K562 (cell line): ENCODE results near the gene RABGAP1L. TPM values are rescaled to one million over a fixed set of nuclear protein-coding genes. Genes with fewer than 3 reads are reported as not detected.

Experiments
- ATAC-seq: fragments of 200-7000 bp; cut with Tn5 transposase; 3 replicates; pipeline ENCODE4 v1.9.1; 2020; ENCODE audit warnings: moderate library complexity
- BruUV-seq: library from RNA; stranded (reverse); fragments of 400-500 nt; replicated peaks from 2 replicates; lab custom pipeline; 2021; lab: Mats Ljungman, UMichigan
- CTCF ChIA-PET: fragments of 300-600 bp; formaldehyde crosslinking; extraction: SDS; loops from one replicate; lab custom pipeline; 2021; ENCODE audit warnings: low intra/inter-chr PET ratio; lab: Yijun Ruan, JAX
- POLR2A ChIA-PET: fragments of 300-600, 350-650 bp; sonication (Branson Sonifier 250); formaldehyde crosslinking; extraction: SDS; loops from one replicate; lab custom pipeline; 2021; ENCODE audit warnings: antibody characterized with exemption, inconsistent platforms; lab: Yijun Ruan, JAX
- DNase-seq, 4 experiments: peaks; one replicate each; pipeline versions ENCODE4 v3.0.0 to v3.0.0-alpha.2; 2011 to 2018; ENCODE audit warnings: low spot score in 3 of 4, mixed read lengths in 3 of 4; ENCODE audit errors: extremely low read depth in 1 of 4
- FAIRE-seq: peaks from 2 replicates; lab custom pipeline; 2011; peaks lifted over from hg19 to GRCh38; lab: Jason Lieb, UNC
- H2AFZ ChIP-seq: 2 replicates; pipeline ENCODE4 v1.6.0; 2011; ENCODE audit warnings: low read depth, low read length, control low read depth, inconsistent platforms
- H3K27ac ChIP-seq: fragments of 200-600 bp; 3 replicates; pipeline ENCODE4 v1.8.0; 2011; ENCODE audit warnings: low read depth, mild to moderate bottlenecking, control low read depth, inconsistent platforms, low read length, moderate library complexity, mixed read lengths; ENCODE audit errors: extremely low read depth
- H3K27me3 ChIP-seq, 2 experiments: fragments of 300-600 bp in 1 of 2; 2 replicates in 1 of 2; 3 replicates in 1 of 2; pipeline versions ENCODE4 v1.6.0 to v1.8.0; 2011; ENCODE audit warnings: inconsistent platforms in 2 of 2, low read length in 2 of 2, mild to moderate bottlenecking in 1 of 2, mixed read lengths in 1 of 2, moderate library complexity in 1 of 2; ENCODE audit not compliant: control insufficient read depth in 2 of 2, insufficient read depth in 2 of 2
- H3K36me3 ChIP-seq: fragments of 300-600 bp; 3 replicates; pipeline ENCODE4 v1.8.0; 2011; ENCODE audit warnings: mild to moderate bottlenecking, low read length, inconsistent platforms; ENCODE audit not compliant: control insufficient read depth, insufficient read depth
- H3K4me1 ChIP-seq, 2 experiments: fragments of 200-600 bp in 1 of 2; replicated peaks in 1 of 2; 2 replicates in 1 of 2; 3 replicates in 1 of 2; pipeline versions ENCODE4 v1.5.1 to v1.8.0; 2011; ENCODE audit warnings: inconsistent platforms in 2 of 2, low read length in 2 of 2, mild to moderate bottlenecking in 1 of 2, mixed read lengths in 1 of 2, moderate library complexity in 1 of 2; ENCODE audit not compliant: control insufficient read depth in 2 of 2, insufficient read depth in 2 of 2
- H3K4me2 ChIP-seq: 2 replicates; pipeline ENCODE4 v1.6.1; 2011; ENCODE audit warnings: low read length, control low read depth, inconsistent platforms, mixed read lengths; ENCODE audit not compliant: insufficient read depth
- H3K4me3 ChIP-seq: fragments of 200-600 bp; sonication (generic), shearing (Covaris generic); 2 replicates; pipeline ENCODE4 v1.5.1; 2016; ENCODE audit warnings: control low read depth, inconsistent platforms
- H3K79me2 ChIP-seq: fragments of 200-600 bp; 3 replicates; pipeline ENCODE4 v1.8.0; 2011; ENCODE audit warnings: low read length, inconsistent platforms; ENCODE audit not compliant: control insufficient read depth, insufficient read depth
- H3K9ac ChIP-seq, 2 experiments: 2 replicates each; pipeline versions ENCODE4 v1.6.0 to v1.6.1; 2011; ENCODE audit warnings: low read depth in 2 of 2, low read length in 2 of 2, control low read depth in 1 of 2, inconsistent platforms in 1 of 2, mild to moderate bottlenecking in 1 of 2, mixed read lengths in 1 of 2; ENCODE audit not compliant: insufficient read depth in 1 of 2
- H3K9me1 ChIP-seq: one replicate; pipeline ENCODE4 v1.6.0; 2011; ENCODE audit warnings: inconsistent platforms, mild to moderate bottlenecking, low read length, moderate library complexity; ENCODE audit not compliant: control insufficient read depth, insufficient read depth
- H3K9me3 ChIP-seq: replicated peaks from 2 replicates; pipeline ENCODE4 v1.5.1; 2011; ENCODE audit warnings: low read depth, low read length, inconsistent platforms; ENCODE audit not compliant: control insufficient read depth, insufficient read depth
- H4K20me1 ChIP-seq: replicated peaks from 2 replicates; pipeline ENCODE4 v1.6.1; 2011; ENCODE audit warnings: low read length, inconsistent platforms, mixed read lengths; ENCODE audit not compliant: control insufficient read depth, insufficient read depth
- BRD4 ChIP-seq: fragments of 200-600 bp; sonication (generic); IDR thresholded peaks from 2 replicates; pipeline ENCODE4 v1.6.1; 2017; ENCODE audit warnings: inconsistent platforms
- CUX1 ChIP-seq: fragments of 200-800 bp; sonication (Bioruptor generic); IDR thresholded peaks from 2 replicates; pipeline ENCODE4 v1.6.1; 2016; ENCODE audit warnings: missing genetic modification characterization, missing compliant biosample characterization
- HNRNPL ChIP-seq: fragments of 200-400 bp; formaldehyde crosslinking; IDR thresholded peaks from 2 replicates; pipeline ENCODE4 v1.6.1; 2017; ENCODE audit warnings: low read depth, mild to moderate bottlenecking, low read length
- MTA1 ChIP-seq: fragments of 450-650 bp; IDR thresholded peaks from 2 replicates; pipeline ENCODE4 v1.6.1; 2017; ENCODE audit warnings: borderline replicate concordance
- NKRF ChIP-seq: fragments of 450-650 bp; IDR thresholded peaks from 2 replicates; pipeline ENCODE4 v1.6.1; 2016; ENCODE audit warnings: borderline replicate concordance
- NR2C1 ChIP-seq, 2 experiments: fragments of 450-650 bp; IDR thresholded peaks; 2 replicates each; pipeline ENCODE4 v1.6.1; 2017; ENCODE audit warnings: mild to moderate bottlenecking in 2 of 2, antibody characterized with exemption in 1 of 2, inconsistent platforms in 1 of 2, missing compliant biosample characterization in 1 of 2, missing genetic modification characterization in 1 of 2
- PRPF4 ChIP-seq: fragments of 200-400 bp; formaldehyde crosslinking; IDR thresholded peaks from one replicate; pipeline ENCODE4 v1.6.1; 2017; ENCODE audit warnings: low read length, low read depth, mild to moderate bottlenecking; ENCODE audit not compliant: insufficient read depth, poor library complexity, severe bottlenecking
- UBTF ChIP-seq, 2 experiments: IDR thresholded peaks; 2 replicates each; pipeline ENCODE4 v1.6.1; 2012; ENCODE audit warnings: improper control_type of control experiment in 2 of 2, low read depth in 2 of 2, low read length in 2 of 2, borderline replicate concordance in 1 of 2
- ZNF23 ChIP-seq: fragments of 250-450 bp; sonication (Bioruptor Pico); IDR thresholded peaks from 2 replicates; pipeline ENCODE4 v1.4.0; 2020; ENCODE audit warnings: mild to moderate bottlenecking
- ZNF507 ChIP-seq: conservative IDR thresholded peaks from 2 replicates; pipeline ENCODE4 v1.6.1; 2017; ENCODE audit warnings: missing genetic modification characterization, missing compliant biosample characterization
- ZNF584 ChIP-seq: fragments of 200-800 bp; sonication (Bioruptor generic); IDR thresholded peaks from 2 replicates; pipeline ENCODE4 v1.6.1; 2016; ENCODE audit warnings: low read depth, mild to moderate bottlenecking, missing genetic modification characterization, missing compliant biosample characterization
- WGBS: fragments of 100-300 bp; shearing (Covaris generic); methylation state at CpG from one replicate; pipeline ENCODE4 v1.1.6; 2016; ENCODE audit warnings: low coverage, mixed read lengths; ENCODE audit not compliant: insufficient coverage; ENCODE audit errors: missing lambda C conversion rate; 5-methylcytosine and 5-hydroxymethylcytosine counted together
- in situ Hi-C: fragments of 300-500 bp; cut with MboI; formaldehyde crosslinking; loops from 4 replicates; pipeline ENCODE4 v1.15.0; 2018; ENCODE audit warnings: inconsistent platforms, mixed read lengths
- intact Hi-C: fragments of 100-400 bp; cut with micrococcal nuclease; formaldehyde crosslinking; loops from 2 replicates; pipeline ENCODE4 v1.14.2; 2022
- polyA plus RNA-seq, 8 experiments: library from polyadenylated mRNA; depleted of rRNA in 4 of 8; stranded (reverse) in 5 of 8; unstranded in 3 of 8; fragments of >200 nt; fragmentation: Nextera tagmentation in 2 of 8; fragmentation: Illumina TruSeq in 1 of 8; extraction: Ambion mirVana in 2 of 8; extraction: Trizol in 1 of 8; gene quantifications; 2 replicates each; pipeline versions ENCODE4 v1.2.1 to v1.2.3, GENCODE V29; 2011 to 2014; ENCODE audit warnings: inconsistent platforms in 1 of 8, missing spikeins in 1 of 8
- total RNA-seq, 7 experiments: library from RNA; depleted of rRNA in 6 of 7; stranded (reverse); fragments of >200 nt in 6 of 7; fragmentation: Illumina TruSeq in 2 of 7; extraction: Trizol in 2 of 7; gene quantifications; 2 replicates each; pipeline versions ENCODE4 v1.2.1 to v1.2.3, GENCODE V29; 2011 to 2021; ENCODE audit warnings: low replicate concordance in 1 of 7

RABGAP1L gene
- total and polyA plus RNA-seq, 9 of the 15 experiments (the other 6 are each of a cell fraction or from before 2014, with no cell fraction given), result 16.5 to 44.9 (median 26.7) TPM

GRCh38 chr1:174721246-174721645, 561.9 kb downstream of the RABGAP1L start:
- no TSS peak for BruUV-seq
- in situ Hi-C loops, result no loop called here
- Histone ChIP-seq H3K79me2 (no peaks in the 10 kb centered on the region), H2AFZ (no peak overlapping the region), H3K27ac (no peak overlapping the region), H3K4me2 (no peak overlapping the region), H3K9ac (no peak overlapping the region), H3K9me1 (no peaks in the 10 kb centered on the region), H3K36me3 (no peaks in the 10 kb centered on the region), H3K4me3 (no peak overlapping the region), H3K4me1 (no peaks in the 10 kb centered on the region), H4K20me1 (no peaks in the 10 kb centered on the region), H3K9me3 (no peaks in the 10 kb centered on the region), H3K27me3 (no peaks in the 10 kb centered on the region)
- CTCF ChIA-PET, result no interaction called here
- ATAC-seq (no peak), DNase-seq (no peak), FAIRE-seq (no peak)
- WGBS, result 10% methylated on average over 2 of the region's 2 CpGs
- POLR2A ChIA-PET, result no interaction called here
- intact Hi-C loops, result no loop called here
- no peak for TF ChIP-seq NKRF
- no peak for TF ChIP-seq BRD4
- no peak for TF ChIP-seq HNRNPL
- TF ChIP-seq UBTF (IDR thresholded peaks at IDR 0.05; ENCODE audit: borderline replicate concordance in 1 of 2, low read depth in 2 of 2, low read length in 2 of 2), result no peak
- no peak for TF ChIP-seq PRPF4
- no peak for TF ChIP-seq CUX1 (CRISPR knock-in tag)
- TF ChIP-seq ZNF584 (CRISPR knock-in tag), result no peak
- no peak for TF ChIP-seq ZNF507 (tag)
- no peak for TF ChIP-seq MTA1
- no peak for TF ChIP-seq NR2C1 (IDR thresholded peaks at IDR 0.05)
- TF ChIP-seq NR2C1 (tag; IDR thresholded peaks at IDR 0.05), result no peak
- TF ChIP-seq ZNF23 (CRISPR knock-in tag), result no peak
